ENCODE results near the gene DRD3.
A peak's percentile ranks its signal among the peaks of the same experiment; 100 is the strongest.

DNA sequence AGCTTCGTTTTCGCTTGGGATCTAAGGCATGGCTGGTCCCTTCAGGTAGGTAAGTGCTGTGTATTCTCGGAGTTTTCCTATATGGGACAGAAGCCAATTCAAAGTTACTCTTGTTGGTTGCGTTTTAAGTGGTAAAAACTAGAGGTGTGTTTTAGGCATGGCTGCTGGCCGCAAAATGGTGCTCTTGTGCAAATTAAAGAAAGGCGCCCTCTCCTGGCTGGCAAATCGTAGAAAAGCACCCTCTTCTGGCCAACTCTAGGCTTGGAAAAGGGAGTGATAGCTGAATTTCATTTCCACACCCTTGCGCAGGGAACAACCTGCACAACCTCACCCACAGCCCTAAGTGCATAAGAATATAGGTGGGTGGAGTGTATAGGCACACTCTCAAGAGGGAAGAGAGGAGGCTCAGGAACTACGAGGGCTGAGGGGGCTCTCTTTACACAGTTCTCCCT lies 23.5 kb downstream of the DRD3 start:
- TF ChIP-seq CTCF (conservative IDR thresholded peaks at IDR 0.05): peak; percentile 66
- TF ChIP-seq ZFX (IDR thresholded peaks at IDR 0.05): no peak
